Progenitor cell of endocrine pancreas (in vitro differentiated cells): ENCODE data around the gene SRGAP2B. TPM values are rescaled to one million over a fixed set of nuclear protein-coding genes. Genes with fewer than 3 reads are reported as not detected.
A peak's percentile ranks its signal among the peaks of the same experiment; 100 is the strongest.
"Not testable (repeated sequence)": the region's sequence is repeated elsewhere in the genome, so short reads cannot be mapped to it uniquely, and the experiment has no call there.

ENCODE experiments used
- DNase-seq: peaks from one replicate; pipeline ENCODE4 v3.0.0; 2021; ENCODE audit warnings: low spot score; ENCODE audit not compliant: unreplicated experiment
- H3K27ac Mint-ChIP-seq: 2 replicates; pipeline ENCODE4 v1.8.0; 2021; ENCODE audit warnings: mild to moderate bottlenecking, moderate library complexity, mixed read lengths
- H3K27me3 Mint-ChIP-seq: 2 replicates; pipeline ENCODE4 v1.8.0; 2021; ENCODE audit warnings: mixed read lengths
- H3K36me3 Mint-ChIP-seq: 2 replicates; pipeline ENCODE4 v1.8.0; 2022; ENCODE audit warnings: mixed read lengths; ENCODE audit not compliant: insufficient read depth
- H3K4me1 Mint-ChIP-seq: 2 replicates; pipeline ENCODE4 v1.8.0; 2021; ENCODE audit warnings: low read depth, mixed read lengths
- H3K4me3 Mint-ChIP-seq: 2 replicates; pipeline ENCODE4 v1.8.0; 2021; ENCODE audit warnings: low read depth, mild to moderate bottlenecking, moderate library complexity, mixed read lengths
- H3K9me3 Mint-ChIP-seq: 2 replicates; pipeline ENCODE4 v1.8.0; 2021; ENCODE audit warnings: low read depth, mixed read lengths
- total RNA-seq: library from RNA; stranded (reverse); gene quantifications from 2 replicates; pipeline ENCODE4 v1.2.1, GENCODE V29; 2021

SRGAP2B gene
- total RNA-seq, 1 donor from 2014 or later: 16.2 TPM

DNA sequence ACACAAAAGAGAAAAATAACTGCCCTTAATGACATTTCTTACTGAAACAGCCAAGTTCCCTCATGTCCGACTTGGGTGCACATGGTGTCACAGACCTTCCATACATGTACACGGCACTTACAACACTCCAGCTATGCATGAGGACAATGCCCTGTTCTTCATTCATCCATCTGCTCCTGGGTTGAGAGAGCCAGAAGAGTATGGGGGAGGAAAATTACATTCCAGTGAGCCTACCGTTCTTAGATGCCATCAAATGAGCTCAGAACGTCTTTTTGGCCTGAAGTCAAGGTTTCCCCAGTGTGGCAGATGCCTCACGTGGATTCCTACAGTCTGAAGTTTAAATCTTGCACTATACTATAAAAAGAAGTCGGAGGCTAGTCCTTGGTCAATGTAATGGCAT is 194.3 kb downstream of the SRGAP2B start:
- H3K4me1 Mint-ChIP-seq, H3K9me3 Mint-ChIP-seq, H3K27ac Mint-ChIP-seq, H3K4me3 Mint-ChIP-seq, H3K36me3 Mint-ChIP-seq, DNase-seq, H3K27me3 Mint-ChIP-seq: not testable (repeated sequence)

DNA sequence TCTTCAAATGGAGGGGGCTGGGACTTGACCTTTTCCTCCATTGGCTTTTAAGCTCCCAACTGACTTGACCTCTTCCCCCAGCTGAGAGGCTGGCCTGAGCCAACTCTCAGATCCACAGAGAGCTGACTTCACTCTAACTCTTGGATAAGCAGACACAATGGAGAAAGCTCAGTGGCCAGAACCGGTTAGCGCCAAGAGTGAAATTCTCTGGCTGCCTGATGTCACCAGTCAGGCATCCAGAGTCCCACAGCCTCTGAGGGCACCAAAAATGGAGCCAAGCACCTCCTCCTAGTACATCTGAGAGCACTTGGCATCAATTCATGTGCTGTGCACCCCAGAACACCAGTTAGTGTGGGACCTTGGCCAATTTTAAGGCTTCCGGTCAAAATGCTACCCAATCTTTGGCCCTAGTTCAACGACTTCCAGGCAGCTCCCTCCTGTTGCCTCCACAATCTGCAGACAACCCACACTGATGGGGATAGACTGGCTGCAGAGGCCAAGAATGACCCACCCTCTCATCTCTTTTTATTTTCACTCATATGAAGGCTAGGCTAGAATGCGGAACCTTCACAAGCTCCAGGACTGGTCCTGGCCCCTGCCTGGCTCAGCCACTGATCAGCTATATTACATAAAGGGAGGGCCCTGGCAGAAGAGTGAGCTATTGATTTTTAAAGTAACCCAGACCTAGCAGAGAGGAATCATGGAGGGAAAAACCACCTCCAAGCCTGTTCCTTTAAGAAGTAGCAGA is 200.5 kb downstream of the SRGAP2B start:
- H3K4me1 Mint-ChIP-seq, H3K27me3 Mint-ChIP-seq, H3K4me3 Mint-ChIP-seq, H3K9me3 Mint-ChIP-seq, H3K36me3 Mint-ChIP-seq, H3K27ac Mint-ChIP-seq, DNase-seq: not testable (repeated sequence)

DNA sequence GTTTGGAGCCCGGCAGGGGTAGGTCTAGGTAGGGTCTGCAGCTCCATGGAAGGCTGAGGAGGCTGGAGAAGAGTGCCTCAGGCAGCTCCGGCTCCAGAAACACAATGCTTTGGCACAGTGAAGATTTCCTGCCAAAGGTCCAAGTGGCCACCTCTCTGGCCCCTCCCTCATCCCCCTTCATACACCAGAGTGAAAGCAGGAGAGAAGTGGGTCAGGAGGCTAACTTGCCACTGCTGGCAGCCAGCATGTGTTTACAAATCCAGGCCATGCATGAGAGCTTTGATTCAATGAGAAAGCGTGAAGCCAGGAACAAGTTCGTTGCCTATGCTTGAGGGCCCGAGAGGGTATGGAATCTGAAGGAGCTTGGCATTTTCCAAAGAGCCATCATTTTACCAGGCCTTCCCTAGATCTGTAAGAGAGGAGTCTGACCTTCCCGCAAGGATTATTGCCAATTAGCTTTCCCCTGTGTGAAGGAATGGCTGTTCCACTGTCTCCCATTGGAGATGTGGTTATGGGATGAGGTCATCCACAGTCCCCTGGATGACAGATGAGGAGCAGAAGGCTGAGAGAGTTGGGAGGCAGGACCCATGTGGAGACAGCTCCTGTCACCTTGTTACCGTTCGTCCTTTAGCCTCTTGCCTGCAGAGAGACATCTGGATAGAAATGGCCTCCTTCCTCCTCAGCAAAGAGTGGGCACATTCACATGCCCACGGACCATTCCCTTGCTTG is 201.3 kb downstream of the SRGAP2B start:
- H3K27ac Mint-ChIP-seq, H3K4me3 Mint-ChIP-seq: not testable (repeated sequence)

DNA sequence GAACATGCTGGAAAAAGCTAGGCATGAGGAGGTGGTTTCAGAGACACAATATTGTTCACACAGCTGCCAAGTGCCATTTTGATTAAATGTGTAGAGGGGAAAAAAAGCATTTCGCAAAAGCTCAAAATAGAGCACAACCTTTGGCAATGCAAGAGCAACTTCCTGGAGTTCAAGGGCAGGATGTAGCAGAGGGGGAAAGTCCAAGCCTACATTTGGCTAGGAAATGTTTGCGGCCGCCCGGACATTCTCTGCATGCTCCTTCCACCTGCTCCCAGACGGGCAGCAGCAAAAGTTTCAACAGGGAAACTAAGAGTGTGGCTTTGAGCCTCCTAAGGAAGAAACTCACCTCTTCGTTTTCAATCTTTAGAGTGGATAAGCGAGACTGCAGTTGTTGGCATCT is 202.1 kb downstream of the SRGAP2B start:
- H3K27me3 Mint-ChIP-seq, DNase-seq, H3K9me3 Mint-ChIP-seq, H3K4me3 Mint-ChIP-seq, H3K36me3 Mint-ChIP-seq, H3K27ac Mint-ChIP-seq, H3K4me1 Mint-ChIP-seq: not testable (repeated sequence)

More for the DNA sequence above, 201.3 kb downstream of the SRGAP2B start:
- H3K27me3 Mint-ChIP-seq, DNase-seq, H3K36me3 Mint-ChIP-seq, H3K9me3 Mint-ChIP-seq, H3K4me1 Mint-ChIP-seq: not testable (repeated sequence)

DNA sequence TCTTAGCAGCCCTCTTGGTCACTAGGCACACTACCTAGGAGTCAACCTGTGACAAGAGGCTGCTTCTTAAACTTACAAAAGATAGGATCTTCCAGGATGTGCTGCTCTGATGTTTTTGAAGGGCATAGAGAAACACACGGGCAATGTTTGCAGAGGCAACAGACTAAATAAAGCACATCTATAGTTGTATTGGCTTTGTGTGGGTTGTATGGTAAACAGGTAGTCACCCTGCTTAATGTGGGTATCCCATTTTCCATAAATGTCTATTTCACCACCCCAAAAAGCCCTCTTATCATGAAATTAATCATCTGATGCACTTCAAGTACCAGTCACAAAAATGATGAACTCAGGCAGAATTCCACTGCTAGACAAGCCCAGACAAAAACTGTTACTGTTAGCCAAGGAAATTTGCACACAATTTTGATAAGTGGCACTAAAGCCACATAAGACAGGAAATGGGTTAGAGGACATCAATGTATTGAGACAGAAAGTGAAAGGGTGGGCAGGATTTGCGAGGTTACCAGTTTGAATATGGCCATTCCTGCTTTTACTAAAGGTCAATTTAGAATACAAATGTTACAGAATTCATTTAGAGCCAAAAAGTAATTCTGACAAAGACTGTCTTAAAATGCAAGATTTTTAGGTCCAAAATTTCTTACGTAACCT is 205.5 kb downstream of the SRGAP2B start:
- H3K27ac Mint-ChIP-seq, H3K36me3 Mint-ChIP-seq, H3K27me3 Mint-ChIP-seq, H3K4me3 Mint-ChIP-seq, DNase-seq, H3K9me3 Mint-ChIP-seq, H3K4me1 Mint-ChIP-seq: not testable (repeated sequence)

DNA sequence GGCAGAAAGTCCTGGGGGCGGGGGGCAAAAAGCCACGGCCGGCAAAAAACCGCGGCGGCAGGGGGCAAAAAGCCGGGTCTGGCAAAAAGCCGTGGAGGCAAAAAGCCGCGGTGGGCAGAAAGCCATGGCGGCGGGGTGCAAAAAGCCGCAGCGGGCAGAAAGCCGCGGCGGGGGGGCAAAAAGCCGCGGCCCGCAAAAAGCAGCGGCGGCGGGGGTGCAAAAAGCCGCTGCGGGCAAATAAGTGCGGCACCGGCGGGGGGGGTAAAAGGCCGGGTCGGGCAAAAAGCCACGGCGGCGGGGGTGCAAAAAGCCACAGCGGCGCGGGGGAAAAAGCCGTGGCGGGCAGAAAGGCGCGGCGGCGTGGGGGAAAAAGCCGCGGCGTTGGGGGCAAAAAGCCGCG is 212.1 kb downstream of the SRGAP2B start:
- not testable (repeated sequence) for H3K27me3 Mint-ChIP-seq
- peak overlapping the region; percentile 40 for H3K4me3 Mint-ChIP-seq

DNA sequence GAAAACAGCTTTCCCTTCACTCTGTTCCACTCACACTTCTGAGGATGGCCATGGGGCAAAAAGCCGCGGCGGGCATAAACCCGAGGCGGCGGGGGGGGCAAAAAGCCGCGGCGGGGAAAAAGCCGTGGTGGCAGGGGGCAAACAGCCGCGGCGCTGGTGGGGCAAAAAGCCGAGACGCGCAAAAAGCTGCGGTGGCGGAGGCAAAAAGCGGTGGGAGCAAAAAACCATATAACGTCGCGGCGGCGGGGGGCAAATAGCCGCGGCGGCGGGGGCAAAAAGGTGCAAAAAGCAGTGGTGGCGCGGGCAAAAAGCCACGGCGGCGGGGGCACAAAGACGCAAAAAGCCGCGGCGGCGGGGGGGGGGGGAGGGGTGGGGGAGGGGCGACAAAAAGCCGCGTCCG is 212.8 kb downstream of the SRGAP2B start:
- H3K27ac Mint-ChIP-seq, H3K36me3 Mint-ChIP-seq, H3K4me1 Mint-ChIP-seq, H3K27me3 Mint-ChIP-seq, H3K4me3 Mint-ChIP-seq, DNase-seq, H3K9me3 Mint-ChIP-seq: not testable (repeated sequence)

More for the DNA sequence above, 212.1 kb downstream of the SRGAP2B start:
- peak; percentile 9 for DNase-seq
- H3K36me3 Mint-ChIP-seq, H3K4me1 Mint-ChIP-seq, H3K9me3 Mint-ChIP-seq, H3K27ac Mint-ChIP-seq: not testable (repeated sequence)

DNA sequence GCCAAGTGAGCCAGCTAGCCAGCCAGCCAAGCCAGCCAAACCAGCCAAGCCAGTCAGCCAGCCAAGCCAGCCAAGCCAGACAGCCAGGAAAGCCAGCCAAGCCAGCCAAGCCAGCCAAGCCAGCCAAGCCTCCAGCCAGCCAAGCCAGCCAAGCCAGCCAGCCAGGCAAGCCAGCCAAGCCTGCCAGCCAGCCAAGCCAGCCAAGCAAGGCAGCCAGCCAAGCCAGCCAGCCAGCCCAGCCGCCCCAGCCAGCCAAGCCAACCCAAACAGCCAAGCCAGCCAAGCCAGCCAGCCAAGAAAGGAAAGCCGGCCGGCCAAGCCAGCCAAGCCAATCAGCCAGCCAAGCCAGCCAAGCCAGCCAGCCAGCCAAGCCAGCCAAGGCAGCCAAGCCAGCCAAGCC is 236.5 kb downstream of the SRGAP2B start:
- not testable (repeated sequence) for H3K27ac Mint-ChIP-seq, H3K36me3 Mint-ChIP-seq, H3K27me3 Mint-ChIP-seq, H3K4me3 Mint-ChIP-seq, DNase-seq, H3K9me3 Mint-ChIP-seq, H3K4me1 Mint-ChIP-seq

Other genes with a start within 250 kb of the SRGAP2B start
- 1.0 and 1.9 TPM in 2 replicates for gene FAM72D, start 646 bp upstream of the SRGAP2B start, total RNA-seq
- gene PPIAL4D, start 146.8 kb upstream of the SRGAP2B start, total RNA-seq: not detected in 2 replicates